ENCODE data around the gene ZNRF1. TPM values are rescaled to one million over a fixed set of nuclear protein-coding genes. Genes with fewer than 3 reads are reported as not detected.

ZNRF1 gene
- total and polyA plus RNA-seq, 4 donors: 4.6 to 26.3 (median 14.1) TPM

GRCh38 chr16:75104836-75105235 is 106.0 kb downstream of the ZNRF1 start:
- WGBS, 2 donors: 95 to 96% methylated on average over 11 of the region's 11 CpGs
- no peaks in the 10 kb centered on the region for H3K27me3 ChIP-seq (ENCODE audit: control insufficient read depth in 1 of 2, insufficient read depth in 2 of 2, low read length in 1 of 2)
- no peak overlapping the region for H3K27ac ChIP-seq (ENCODE audit: low read depth in 1 of 2, low read length in 2 of 2)
- no peaks in the 10 kb centered on the region for H3K4me1 ChIP-seq (ENCODE audit: control insufficient read depth in 1 of 2, insufficient read depth in 2 of 2, low read length in 2 of 2)
- no peak overlapping the region for H3K4me3 ChIP-seq (ENCODE audit: low read length in 2 of 2)
- no peaks in the 10 kb centered on the region for H3K9me3 ChIP-seq (ENCODE audit: control insufficient read depth, low read length)
- no peaks in the 10 kb centered on the region for H3K36me3 ChIP-seq (ENCODE audit: control insufficient read depth in 1 of 2, insufficient read depth in 2 of 2, low read length in 1 of 2)
- ATAC-seq (ENCODE audit: low FRiP score): no peak
- DNase-seq: peak in 1 of 2 donors; percentile 61
- intact Hi-C loops (cut with DNase I): loop anchor here (5.0 to 10.0 kb wide), 2 partner anchors 58 to 60 kb away; no protein-coding TSS in a partner anchor

GRCh38 chr16:75105306-75106061 is 106.7 kb downstream of the ZNRF1 start:
- H3K27me3 ChIP-seq (ENCODE audit: control insufficient read depth in 1 of 2, insufficient read depth in 2 of 2, low read length in 1 of 2): no peaks in the 10 kb centered on the region
- DNase-seq (peak in 1 of 2 donors; percentile 82), ATAC-seq (ENCODE audit: low FRiP score) (no peak)
- intact Hi-C loops (cut with DNase I): loop anchor here (5.0 to 10.0 kb wide), 2 partner anchors 58 to 61 kb away; no protein-coding TSS in a partner anchor
- H3K4me3 ChIP-seq (ENCODE audit: low read length in 2 of 2): no peak overlapping the region
- 73 to 77% methylated on average over 10 of the region's 10 CpGs for WGBS, 2 donors
- no peak overlapping the region for H3K27ac ChIP-seq (ENCODE audit: low read depth in 1 of 2, low read length in 2 of 2)
- H3K36me3 ChIP-seq (ENCODE audit: control insufficient read depth in 1 of 2, insufficient read depth in 2 of 2, low read length in 1 of 2): no peaks in the 10 kb centered on the region
- peaks cover 0 to 3% of the 10 kb centered on the region in 2 donors for H3K4me1 ChIP-seq (ENCODE audit: control insufficient read depth in 1 of 2, insufficient read depth in 2 of 2, low read length in 2 of 2)
- H3K9me3 ChIP-seq (ENCODE audit: control insufficient read depth, low read length): no peaks in the 10 kb centered on the region

GRCh38 chr16:75106351-75107274 is 107.8 kb downstream of the ZNRF1 start:
- Histone ChIP-seq H3K36me3 (ENCODE audit: control insufficient read depth in 1 of 2, insufficient read depth in 2 of 2, low read length in 1 of 2) (no peaks in the 10 kb centered on the region), H3K27ac (ENCODE audit: low read depth in 1 of 2, low read length in 2 of 2) (no peak overlapping the region), H3K9me3 (ENCODE audit: control insufficient read depth, low read length) (no peaks in the 10 kb centered on the region), H3K4me1 (ENCODE audit: control insufficient read depth in 1 of 2, insufficient read depth in 2 of 2, low read length in 2 of 2) (peaks cover 0 to 3% of the 10 kb centered on the region in 2 donors), H3K27me3 (ENCODE audit: control insufficient read depth in 1 of 2, insufficient read depth in 2 of 2, low read length in 1 of 2) (no peaks in the 10 kb centered on the region), H3K4me3 (ENCODE audit: low read length in 2 of 2) (no peak overlapping the region)
- intact Hi-C loops (cut with DNase I): loop anchor here (5.0 to 10.0 kb wide), 2 partner anchors 59 to 62 kb away; no protein-coding TSS in a partner anchor
- no peak for ATAC-seq (ENCODE audit: low FRiP score)
- 96% methylated on average over 20 of the region's 20 CpGs for WGBS, 2 donors
- DNase-seq: peak in 1 of 2 donors; percentile 47

- DNase-seq (no peak), ATAC-seq (ENCODE audit: low FRiP score) (no peak)
- intact Hi-C loops (cut with DNase I): loop anchor here (5.0 to 10.0 kb wide), 2 partner anchors 60 to 63 kb away; no protein-coding TSS in a partner anchor
- Histone ChIP-seq H3K4me3 (ENCODE audit: low read length in 2 of 2) (no peak overlapping the region), H3K27me3 (ENCODE audit: control insufficient read depth in 1 of 2, insufficient read depth in 2 of 2, low read length in 1 of 2) (no peaks in the 10 kb centered on the region), H3K27ac (ENCODE audit: low read depth in 1 of 2, low read length in 2 of 2) (no peak overlapping the region), H3K9me3 (ENCODE audit: control insufficient read depth, low read length) (no peaks in the 10 kb centered on the region), H3K36me3 (ENCODE audit: control insufficient read depth in 1 of 2, insufficient read depth in 2 of 2, low read length in 1 of 2) (no peaks in the 10 kb centered on the region), H3K4me1 (ENCODE audit: control insufficient read depth in 1 of 2, insufficient read depth in 2 of 2, low read length in 2 of 2) (peaks cover 0 to 3% of the 10 kb centered on the region in 2 donors)
- 97 to 98% methylated on average over 10 of the region's 10 CpGs for WGBS, 2 donors
These were observed 108.7 kb downstream of the ZNRF1 start for GRCh38 chr16:75107505-75107904.

- no peak overlapping the region for H3K4me3 ChIP-seq (ENCODE audit: low read length in 2 of 2)
- no peaks in the 10 kb centered on the region for H3K27me3 ChIP-seq (ENCODE audit: control insufficient read depth in 1 of 2, insufficient read depth in 2 of 2, low read length in 1 of 2)
- intact Hi-C loops (cut with DNase I): loop anchor here (5.0 to 10.0 kb wide), 2 partner anchors 62 to 64 kb away; no protein-coding TSS in a partner anchor
- H3K27ac ChIP-seq (ENCODE audit: low read depth in 1 of 2, low read length in 2 of 2): peak overlapping the region in 1 of 2 donors; percentile 77
- H3K4me1 ChIP-seq (ENCODE audit: control insufficient read depth in 1 of 2, insufficient read depth in 2 of 2, low read length in 2 of 2): peaks cover 0 to 3% of the 10 kb centered on the region in 2 donors
- no peaks in the 10 kb centered on the region for H3K9me3 ChIP-seq (ENCODE audit: control insufficient read depth, low read length)
- H3K36me3 ChIP-seq (ENCODE audit: control insufficient read depth in 1 of 2, insufficient read depth in 2 of 2, low read length in 1 of 2): no peaks in the 10 kb centered on the region
- ATAC-seq (ENCODE audit: low FRiP score): peak; percentile 61
- peak; percentile 95 to 96 for DNase-seq
- WGBS, 2 donors: 11 to 12% methylated on average over 27 of the region's 27 CpGs
These were observed 110.2 kb downstream of the ZNRF1 start for GRCh38 chr16:75108792-75109731.

- Histone ChIP-seq H3K27ac (ENCODE audit: low read depth in 1 of 2, low read length in 2 of 2) (peak overlapping the region; percentile 76 to 77), H3K36me3 (ENCODE audit: control insufficient read depth in 1 of 2, insufficient read depth in 2 of 2, low read length in 1 of 2) (no peaks in the 10 kb centered on the region), H3K4me3 (ENCODE audit: low read length in 2 of 2) (no peak overlapping the region), H3K4me1 (ENCODE audit: control insufficient read depth in 1 of 2, insufficient read depth in 2 of 2, low read length in 2 of 2) (peaks cover 0 to 3% of the 10 kb centered on the region in 2 donors), H3K27me3 (ENCODE audit: control insufficient read depth in 1 of 2, insufficient read depth in 2 of 2, low read length in 1 of 2) (no peaks in the 10 kb centered on the region), H3K9me3 (ENCODE audit: control insufficient read depth, low read length) (no peaks in the 10 kb centered on the region)
- ATAC-seq (ENCODE audit: low FRiP score): peak; percentile 46
- peak in 1 of 2 donors; percentile 57 for DNase-seq
- 9 to 19% methylated on average over 10 of the region's 10 CpGs for WGBS, 2 donors
- intact Hi-C loops (cut with DNase I): loop anchor here (5.0 to 10.0 kb wide), 2 partner anchors 62 to 65 kb away; no protein-coding TSS in a partner anchor
These were observed 111.0 kb downstream of the ZNRF1 start for GRCh38 chr16:75109732-75110243.

GRCh38 chr16:75110637-75111513 is 112.1 kb downstream of the ZNRF1 start:
- WGBS, 2 donors: 6 to 7% methylated on average over 25 to 28 of the region's 28 CpGs
- H3K9me3 ChIP-seq (ENCODE audit: control insufficient read depth, low read length): no peaks in the 10 kb centered on the region
- intact Hi-C loops (cut with DNase I): loop anchor here (1.0 kb wide), 1 partner anchor 113 kb away; no protein-coding TSS in a partner anchor
- H3K27ac ChIP-seq (ENCODE audit: low read depth in 1 of 2, low read length in 2 of 2): peak overlapping the region in 1 of 2 donors; percentile 15
- no peaks in the 10 kb centered on the region for H3K36me3 ChIP-seq (ENCODE audit: control insufficient read depth in 1 of 2, insufficient read depth in 2 of 2, low read length in 1 of 2)
- no peak overlapping the region for H3K4me3 ChIP-seq (ENCODE audit: low read length in 2 of 2)
- DNase-seq (peak; percentile 93 to 96), ATAC-seq (ENCODE audit: low FRiP score) (peak; percentile 91)
- H3K4me1 ChIP-seq (ENCODE audit: control insufficient read depth in 1 of 2, insufficient read depth in 2 of 2, low read length in 2 of 2): peaks cover 0 to 3% of the 10 kb centered on the region in 2 donors
- H3K27me3 ChIP-seq (ENCODE audit: control insufficient read depth in 1 of 2, insufficient read depth in 2 of 2, low read length in 1 of 2): no peaks in the 10 kb centered on the region

Data from aorta (tissue), 5 donors.